ENCODE results near the gene PHLDB1.

- TF ChIP-seq POLR2AphosphoS5 (IDR thresholded peaks at IDR 0.05), result no peak
- no peak for TF ChIP-seq CTCF (IDR thresholded peaks at IDR 0.05)
- TF ChIP-seq POLR2A (IDR thresholded peaks at IDR 0.05), result no peak
Measured at GRCh38 chr11:118628432-118628831, 21.0 kb downstream of the PHLDB1 start.
